Putamen (tissue), 1 donor: ENCODE data around the gene MRC2.
A peak's percentile ranks its signal among the peaks of the same experiment; 100 is the strongest.
"Not testable (repeated sequence)": the region's sequence is repeated elsewhere in the genome, so short reads cannot be mapped to it uniquely, and the experiment has no call there.

Source experiments
- DNase-seq: peaks from one replicate; pipeline ENCODE4 v3.0.0-alpha.2; 2016; ENCODE audit warnings: low spot score

MRC2 gene

GRCh38 chr17:62612289-62612688, 15.2 kb upstream of the MRC2 start:
- not testable (repeated sequence) for DNase-seq

GRCh38 chr17:62613095-62613494, 14.4 kb upstream of the MRC2 start:
- not testable (repeated sequence) for DNase-seq

- no peak for DNase-seq
Measured at GRCh38 chr17:62614142-62614541, 13.3 kb upstream of the MRC2 start.

GRCh38 chr17:62615503-62615902, 12.0 kb upstream of the MRC2 start:
- no peak for DNase-seq

- no peak for DNase-seq
Measured at GRCh38 chr17:62616993-62617893, 10.2 kb upstream of the MRC2 start.

GRCh38 chr17:62617894-62618472, 9.5 kb upstream of the MRC2 start:
- no peak for DNase-seq

GRCh38 chr17:62618647-62619416, 8.6 kb upstream of the MRC2 start:
- DNase-seq = no peak

GRCh38 chr17:62619417-62620155, 7.9 kb upstream of the MRC2 start:
- no peak for DNase-seq

- no peak for DNase-seq
Measured at GRCh38 chr17:62621223-62621622, 6.2 kb upstream of the MRC2 start.

GRCh38 chr17:62625184-62625869, 2.1 kb upstream of the MRC2 start:
- no peak for DNase-seq

GRCh38 chr17:62625870-62626200, 1.6 kb upstream of the MRC2 start:
- no peak for DNase-seq

- no peak for DNase-seq
Measured at GRCh38 chr17:62626719-62627218, 701 bp upstream of the MRC2 start.

GRCh38 chr17:62627904-62628633, 599 bp downstream of the MRC2 start:
- peak; percentile 65 for DNase-seq

- DNase-seq = no peak
Measured at GRCh38 chr17:62628831-62629555, 1.5 kb downstream of the MRC2 start.

GRCh38 chr17:62629556-62630364, 2.3 kb downstream of the MRC2 start:
- DNase-seq = no peak

- DNase-seq = no peak
Measured at GRCh38 chr17:62630365-62631085, 3.1 kb downstream of the MRC2 start.

- DNase-seq = no peak
Measured at GRCh38 chr17:62631086-62631935, 3.8 kb downstream of the MRC2 start.
